Activated T-helper 2 cell treated with anti-CD3 and anti-CD28 coated beads, Interferon-gamma antibody, Interleukin-2, Interleukin-4, amounts not matched to agents 10 μg/mL and 5 μg/mL and 100 μg/mL, durations not matched to agents 14 hours and 24 hours and 36 hours (primary cell): ENCODE data around the gene SHMT1. TPM values are rescaled to one million over a fixed set of nuclear protein-coding genes. Genes with fewer than 3 reads are reported as not detected.
"Not testable (repeated sequence)": the region's sequence is repeated elsewhere in the genome, so short reads cannot be mapped to it uniquely, and the experiment has no call there.

Experiments used
- DNase-seq: peaks from one replicate; pipeline ENCODE4 v3.0.0; 2021; ENCODE audit warnings: low spot score
- H3K27ac Mint-ChIP-seq: one replicate; pipeline ENCODE4 v1.8.0; 2021; ENCODE audit warnings: mixed read lengths
- H3K27me3 Mint-ChIP-seq: one replicate; pipeline ENCODE4 v1.8.0; 2021; ENCODE audit warnings: low read depth, mixed read lengths
- H3K36me3 Mint-ChIP-seq: one replicate; pipeline ENCODE4 v1.8.0; 2021; ENCODE audit warnings: low read depth, mixed read lengths
- H3K4me1 Mint-ChIP-seq: one replicate; pipeline ENCODE4 v1.8.0; 2021; ENCODE audit warnings: low read depth, mixed read lengths
- H3K4me3 Mint-ChIP-seq: one replicate; pipeline ENCODE4 v1.8.0; 2021; ENCODE audit warnings: low read depth, mild to moderate bottlenecking, moderate library complexity, mixed read lengths
- H3K9me3 Mint-ChIP-seq: one replicate; pipeline ENCODE4 v1.8.0; 2021; ENCODE audit warnings: mixed read lengths
- intact Hi-C: fragments of 100-400 bp; cut with micrococcal nuclease; formaldehyde crosslinking; loops from one replicate; pipeline ENCODE4 v1.15.1; 2023
- total RNA-seq: library from RNA; stranded (reverse); gene quantifications from 2 replicates; pipeline ENCODE4 v1.2.3, GENCODE V29; 2022

Gene SHMT1
- total RNA-seq, 1 donor from 2014 or later, result 60.3 TPM

- peaks cover 17% of the 10 kb centered on the region for H3K4me1 Mint-ChIP-seq
Observed at GRCh38 chr17:18370761-18371160, 7.4 kb upstream of the SHMT1 start.

GRCh38 chr17:18368946-18369345 lies 5.6 kb upstream of the SHMT1 start:
- H3K27ac Mint-ChIP-seq, result no peak overlapping the region
- DNase-seq, result no peak
- no peaks in the 10 kb centered on the region for H3K9me3 Mint-ChIP-seq
- H3K4me1 Mint-ChIP-seq, result peaks cover 17% of the 10 kb centered on the region
- intact Hi-C loops, result no loop called here
- no peaks in the 10 kb centered on the region for H3K36me3 Mint-ChIP-seq
- peaks cover 6% of the 10 kb centered on the region for H3K27me3 Mint-ChIP-seq
- H3K4me3 Mint-ChIP-seq, result no peak overlapping the region

More at GRCh38 chr17:18370761-18371160, 7.4 kb upstream of the SHMT1 start:
- Mint-ChIP-seq H3K27me3 (peaks cover 6% of the 10 kb centered on the region), H3K36me3 (no peaks in the 10 kb centered on the region), H3K9me3 (no peaks in the 10 kb centered on the region), H3K4me3 (no peak overlapping the region), H3K27ac (no peak overlapping the region)
- intact Hi-C loops, result no loop called here
- DNase-seq, result no peak

- Mint-ChIP-seq H3K4me3 (no peak overlapping the region), H3K4me1 (peaks cover 12% of the 10 kb centered on the region), H3K36me3 (peaks cover 9% of the 10 kb centered on the region), H3K9me3 (no peaks in the 10 kb centered on the region), H3K27ac (no peak overlapping the region), H3K27me3 (no peaks in the 10 kb centered on the region)
- DNase-seq, result no peak
- intact Hi-C loops, result no loop called here
Observed at GRCh38 chr17:18364166-18364565, 816 bp upstream of the SHMT1 start.

- intact Hi-C loops, result no loop called here
- Mint-ChIP-seq H3K27ac (peak overlapping the region; percentile 62), H3K9me3 (no peaks in the 10 kb centered on the region), H3K4me1 (peaks cover 12% of the 10 kb centered on the region), H3K4me3 (peak overlapping the region; percentile 91), H3K36me3 (peaks cover 10% of the 10 kb centered on the region), H3K27me3 (no peaks in the 10 kb centered on the region)
- no peak for DNase-seq
Observed at GRCh38 chr17:18362698-18363100, 651 bp downstream of the SHMT1 start.

GRCh38 chr17:18361837-18362697 lies 1.3 kb downstream of the SHMT1 start:
- DNase-seq, result no peak
- no peaks in the 10 kb centered on the region for H3K9me3 Mint-ChIP-seq
- H3K27ac Mint-ChIP-seq, result peak overlapping the region; percentile 62
- intact Hi-C loops, result no loop called here
- no peaks in the 10 kb centered on the region for H3K27me3 Mint-ChIP-seq
- H3K4me1 Mint-ChIP-seq, result peaks cover 12% of the 10 kb centered on the region
- peak overlapping the region; percentile 91 for H3K4me3 Mint-ChIP-seq
- H3K36me3 Mint-ChIP-seq, result peaks cover 10% of the 10 kb centered on the region

- no peaks in the 10 kb centered on the region for H3K9me3 Mint-ChIP-seq
- peaks cover 15% of the 10 kb centered on the region for H3K4me1 Mint-ChIP-seq
- intact Hi-C loops, result no loop called here
- H3K4me3 Mint-ChIP-seq, result no peak overlapping the region
- H3K36me3 Mint-ChIP-seq, result peaks cover 18% of the 10 kb centered on the region
- no peaks in the 10 kb centered on the region for H3K27me3 Mint-ChIP-seq
- H3K27ac Mint-ChIP-seq, result no peak overlapping the region
- no peak for DNase-seq
Observed at GRCh38 chr17:18360518-18360917, 2.8 kb downstream of the SHMT1 start.

- no peaks in the 10 kb centered on the region for H3K9me3 Mint-ChIP-seq
- intact Hi-C loops, result no loop called here
- peaks cover 44% of the 10 kb centered on the region for H3K36me3 Mint-ChIP-seq
- H3K4me3 Mint-ChIP-seq, result no peak overlapping the region
- H3K27ac Mint-ChIP-seq, result no peak overlapping the region
- no peaks in the 10 kb centered on the region for H3K27me3 Mint-ChIP-seq
- peaks cover 3% of the 10 kb centered on the region for H3K4me1 Mint-ChIP-seq
- DNase-seq, result no peak
Observed at GRCh38 chr17:18356624-18357023, 6.7 kb downstream of the SHMT1 start.

- no peaks in the 10 kb centered on the region for H3K9me3 Mint-ChIP-seq
- peaks cover 3% of the 10 kb centered on the region for H3K4me1 Mint-ChIP-seq
- no peak for DNase-seq
- intact Hi-C loops, result no loop called here
- H3K27me3 Mint-ChIP-seq, result no peaks in the 10 kb centered on the region
- H3K36me3 Mint-ChIP-seq, result peaks cover 36% of the 10 kb centered on the region
- H3K4me3 Mint-ChIP-seq, result no peak overlapping the region
- H3K27ac Mint-ChIP-seq, result no peak overlapping the region
Observed at GRCh38 chr17:18353541-18353940, 9.8 kb downstream of the SHMT1 start.

GRCh38 chr17:18344021-18344420 lies 19.3 kb downstream of the SHMT1 start:
- Mint-ChIP-seq H3K4me3 (no peak overlapping the region), H3K9me3 (no peaks in the 10 kb centered on the region), H3K4me1 (peaks cover 4% of the 10 kb centered on the region), H3K36me3 (peaks cover 75% of the 10 kb centered on the region), H3K27ac (no peak overlapping the region), H3K27me3 (no peaks in the 10 kb centered on the region)
- intact Hi-C loops, result no loop called here
- no peak for DNase-seq

- DNase-seq, result no peak
- H3K36me3 Mint-ChIP-seq, result peaks cover 67% of the 10 kb centered on the region
- H3K27ac Mint-ChIP-seq, result no peak overlapping the region
- H3K4me3 Mint-ChIP-seq, result no peak overlapping the region
- intact Hi-C loops, result no loop called here
- H3K9me3 Mint-ChIP-seq, result no peaks in the 10 kb centered on the region
- H3K27me3 Mint-ChIP-seq, result no peaks in the 10 kb centered on the region
- H3K4me1 Mint-ChIP-seq, result peaks cover 4% of the 10 kb centered on the region
Observed at GRCh38 chr17:18339933-18340332, 23.4 kb downstream of the SHMT1 start.

GRCh38 chr17:18338158-18338557 lies 25.2 kb downstream of the SHMT1 start:
- H3K36me3 Mint-ChIP-seq, result peaks cover 62% of the 10 kb centered on the region
- intact Hi-C loops, DNase-seq, H3K27me3 Mint-ChIP-seq, H3K9me3 Mint-ChIP-seq, H3K4me1 Mint-ChIP-seq, H3K27ac Mint-ChIP-seq, H3K4me3 Mint-ChIP-seq: not testable (repeated sequence)

- no peak overlapping the region for H3K4me3 Mint-ChIP-seq
Observed at GRCh38 chr17:18332909-18333489, 30.4 kb downstream of the SHMT1 start.

GRCh38 chr17:18331879-18332278 lies 31.5 kb downstream of the SHMT1 start:
- no peak for DNase-seq
- Mint-ChIP-seq H3K36me3 (peaks cover 56% of the 10 kb centered on the region), H3K27ac (peak overlapping the region; percentile 77), H3K4me3 (no peak overlapping the region), H3K4me1 (peaks cover 14% of the 10 kb centered on the region), H3K9me3 (no peaks in the 10 kb centered on the region), H3K27me3 (no peaks in the 10 kb centered on the region)
- intact Hi-C loops, result no loop called here

More at GRCh38 chr17:18332909-18333489, 30.4 kb downstream of the SHMT1 start:
- intact Hi-C loops, result no loop called here
- Mint-ChIP-seq H3K27ac (no peak overlapping the region), H3K4me1 (peaks cover 14% of the 10 kb centered on the region), H3K36me3 (peaks cover 56% of the 10 kb centered on the region), H3K27me3 (no peaks in the 10 kb centered on the region), H3K9me3 (no peaks in the 10 kb centered on the region)
- DNase-seq, result no peak
